Neural progenitor cell (in vitro differentiated cells): ENCODE results near the gene ALDOA.

Source experiments
- CTCF ChIP-seq: fragments of 200-600 bp; sonication (generic); IDR thresholded peaks from 2 replicates; pipeline ENCODE4 v1.5.1; 2017; ENCODE audit warnings: antibody characterized with exemption, mild to moderate bottlenecking
- EZH2 ChIP-seq: fragments of 200-600 bp; sonication (generic); IDR thresholded peaks from 2 replicates; pipeline ENCODE4 v1.6.1; 2017; ENCODE audit warnings: antibody characterized with exemption, mild to moderate bottlenecking, moderate library complexity
- EZH2phosphoT487 ChIP-seq: fragments of 200-600 bp; sonication (generic); IDR thresholded peaks from 2 replicates; pipeline ENCODE4 v1.6.1; 2017; ENCODE audit warnings: antibody characterized with exemption

GRCh38 chr16:30030841-30031413 lies 34.6 kb upstream of the ALDOA start, which contains the start of gene TLCD3B:
- TF ChIP-seq EZH2 (no peak), CTCF (no peak), EZH2phosphoT487 (no peak)
